ENCODE results near the gene STK31.

DNA sequence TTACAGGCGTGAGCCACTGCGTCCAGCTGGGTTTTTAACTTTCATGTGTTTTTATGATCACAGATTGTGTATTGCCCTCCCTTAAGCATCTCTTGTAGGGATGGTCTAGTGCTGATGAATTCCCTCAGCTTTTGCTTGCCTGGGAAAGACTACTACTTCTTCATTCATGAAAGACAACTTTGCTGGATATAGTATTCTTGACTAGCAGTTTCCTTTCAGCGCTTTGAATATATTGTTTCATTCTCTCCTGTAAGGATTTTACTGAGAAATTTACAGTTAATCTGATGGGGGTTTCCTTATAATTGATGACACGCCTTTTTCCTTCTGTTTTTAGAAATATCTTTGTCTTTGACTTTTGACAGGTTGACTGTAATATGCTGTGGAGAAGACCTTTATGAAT, 33.2 kb downstream of the STK31 start:
- TF ChIP-seq, protein P1, sequence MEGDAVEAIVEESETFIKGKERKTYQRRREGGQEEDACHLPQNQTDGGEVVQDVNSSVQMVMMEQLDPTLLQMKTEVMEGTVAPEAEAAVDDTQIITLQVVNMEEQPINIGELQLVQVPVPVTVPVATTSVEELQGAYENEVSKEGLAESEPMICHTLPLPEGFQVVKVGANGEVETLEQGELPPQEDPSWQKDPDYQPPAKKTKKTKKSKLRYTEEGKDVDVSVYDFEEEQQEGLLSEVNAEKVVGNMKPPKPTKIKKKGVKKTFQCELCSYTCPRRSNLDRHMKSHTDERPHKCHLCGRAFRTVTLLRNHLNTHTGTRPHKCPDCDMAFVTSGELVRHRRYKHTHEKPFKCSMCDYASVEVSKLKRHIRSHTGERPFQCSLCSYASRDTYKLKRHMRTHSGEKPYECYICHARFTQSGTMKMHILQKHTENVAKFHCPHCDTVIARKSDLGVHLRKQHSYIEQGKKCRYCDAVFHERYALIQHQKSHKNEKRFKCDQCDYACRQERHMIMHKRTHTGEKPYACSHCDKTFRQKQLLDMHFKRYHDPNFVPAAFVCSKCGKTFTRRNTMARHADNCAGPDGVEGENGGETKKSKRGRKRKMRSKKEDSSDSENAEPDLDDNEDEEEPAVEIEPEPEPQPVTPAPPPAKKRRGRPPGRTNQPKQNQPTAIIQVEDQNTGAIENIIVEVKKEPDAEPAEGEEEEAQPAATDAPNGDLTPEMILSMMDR (IDR thresholded peaks at IDR 0.05; ENCODE audit: low read depth, low read length, missing input control), result no peak
- TF ChIP-seq RAD21 (IDR thresholded peaks at IDR 0.05) (no peak), EGR1 (IDR thresholded peaks at IDR 0.05; ENCODE audit: low read depth in 2 of 2) (no peak), JUND (IDR thresholded peaks at IDR 0.05) (no peak), GABPA (IDR thresholded peaks at IDR 0.05 in 1 of 2, conservative IDR thresholded peaks at IDR 0.05 in 1 of 2) (no peak), SP1 (IDR thresholded peaks at IDR 0.05) (no peak)
- TF ChIP-seq, protein P2, sequence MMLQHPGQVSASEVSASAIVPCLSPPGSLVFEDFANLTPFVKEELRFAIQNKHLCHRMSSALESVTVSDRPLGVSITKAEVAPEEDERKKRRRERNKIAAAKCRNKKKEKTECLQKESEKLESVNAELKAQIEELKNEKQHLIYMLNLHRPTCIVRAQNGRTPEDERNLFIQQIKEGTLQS (IDR thresholded peaks at IDR 0.05), result no peak
- TF ChIP-seq, protein P3, sequence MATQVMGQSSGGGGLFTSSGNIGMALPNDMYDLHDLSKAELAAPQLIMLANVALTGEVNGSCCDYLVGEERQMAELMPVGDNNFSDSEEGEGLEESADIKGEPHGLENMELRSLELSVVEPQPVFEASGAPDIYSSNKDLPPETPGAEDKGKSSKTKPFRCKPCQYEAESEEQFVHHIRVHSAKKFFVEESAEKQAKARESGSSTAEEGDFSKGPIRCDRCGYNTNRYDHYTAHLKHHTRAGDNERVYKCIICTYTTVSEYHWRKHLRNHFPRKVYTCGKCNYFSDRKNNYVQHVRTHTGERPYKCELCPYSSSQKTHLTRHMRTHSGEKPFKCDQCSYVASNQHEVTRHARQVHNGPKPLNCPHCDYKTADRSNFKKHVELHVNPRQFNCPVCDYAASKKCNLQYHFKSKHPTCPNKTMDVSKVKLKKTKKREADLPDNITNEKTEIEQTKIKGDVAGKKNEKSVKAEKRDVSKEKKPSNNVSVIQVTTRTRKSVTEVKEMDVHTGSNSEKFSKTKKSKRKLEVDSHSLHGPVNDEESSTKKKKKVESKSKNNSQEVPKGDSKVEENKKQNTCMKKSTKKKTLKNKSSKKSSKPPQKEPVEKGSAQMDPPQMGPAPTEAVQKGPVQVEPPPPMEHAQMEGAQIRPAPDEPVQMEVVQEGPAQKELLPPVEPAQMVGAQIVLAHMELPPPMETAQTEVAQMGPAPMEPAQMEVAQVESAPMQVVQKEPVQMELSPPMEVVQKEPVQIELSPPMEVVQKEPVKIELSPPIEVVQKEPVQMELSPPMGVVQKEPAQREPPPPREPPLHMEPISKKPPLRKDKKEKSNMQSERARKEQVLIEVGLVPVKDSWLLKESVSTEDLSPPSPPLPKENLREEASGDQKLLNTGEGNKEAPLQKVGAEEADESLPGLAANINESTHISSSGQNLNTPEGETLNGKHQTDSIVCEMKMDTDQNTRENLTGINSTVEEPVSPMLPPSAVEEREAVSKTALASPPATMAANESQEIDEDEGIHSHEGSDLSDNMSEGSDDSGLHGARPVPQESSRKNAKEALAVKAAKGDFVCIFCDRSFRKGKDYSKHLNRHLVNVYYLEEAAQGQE (IDR thresholded peaks at IDR 0.05), result no peak
- TF ChIP-seq, protein P4, sequence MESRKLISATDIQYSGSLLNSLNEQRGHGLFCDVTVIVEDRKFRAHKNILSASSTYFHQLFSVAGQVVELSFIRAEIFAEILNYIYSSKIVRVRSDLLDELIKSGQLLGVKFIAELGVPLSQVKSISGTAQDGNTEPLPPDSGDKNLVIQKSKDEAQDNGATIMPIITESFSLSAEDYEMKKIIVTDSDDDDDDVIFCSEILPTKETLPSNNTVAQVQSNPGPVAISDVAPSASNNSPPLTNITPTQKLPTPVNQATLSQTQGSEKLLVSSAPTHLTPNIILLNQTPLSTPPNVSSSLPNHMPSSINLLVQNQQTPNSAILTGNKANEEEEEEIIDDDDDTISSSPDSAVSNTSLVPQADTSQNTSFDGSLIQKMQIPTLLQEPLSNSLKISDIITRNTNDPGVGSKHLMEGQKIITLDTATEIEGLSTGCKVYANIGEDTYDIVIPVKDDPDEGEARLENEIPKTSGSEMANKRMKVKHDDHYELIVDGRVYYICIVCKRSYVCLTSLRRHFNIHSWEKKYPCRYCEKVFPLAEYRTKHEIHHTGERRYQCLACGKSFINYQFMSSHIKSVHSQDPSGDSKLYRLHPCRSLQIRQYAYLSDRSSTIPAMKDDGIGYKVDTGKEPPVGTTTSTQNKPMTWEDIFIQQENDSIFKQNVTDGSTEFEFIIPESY (IDR thresholded peaks at IDR 0.05), result no peak
